ENCODE measurements around the gene IL22RA2. TPM values are rescaled to one million over a fixed set of nuclear protein-coding genes. Genes with fewer than 3 reads are reported as not detected.

IL22RA2 gene
- total RNA-seq, 1 experiment from 2014 or later, result not detected

GRCh38 chr6:137192821-137193220 is 19.4 kb upstream of the IL22RA2 start:
- H3K4me3 ChIP-seq (ENCODE audit: low read depth in 2 of 2, low read length in 2 of 2), result no peak overlapping the region
- intact Hi-C loops (cut with micrococcal nuclease; ENCODE audit: unreplicated experiment), result no loop called here
- TF ChIP-seq SIN3A (IDR thresholded peaks at IDR 0.05; ENCODE audit: borderline replicate concordance, insufficient read depth, low read depth, low read length) (no peak), CTCF (IDR thresholded peaks at IDR 0.05) (peak; percentile 9; the same call in 1 of the 2 replicates), REST (IDR thresholded peaks at IDR 0.05; ENCODE audit: insufficient read depth in 1 of 2, low read depth in 2 of 2, low read length in 1 of 2) (no peak)
- in situ Hi-C loops (cut with HindIII; ENCODE audit: low pct_unique_long_range_greater_than_20kb, low sequenced_read_pairs), result no loop called here
- no peak for DNase-seq (ENCODE audit: low read depth, low spot score)
- ATAC-seq, result no peak
- POLR2A ChIA-PET, result no interaction called here
- H3K27me3 ChIP-seq (ENCODE audit: control insufficient read depth, insufficient read depth, low read length), result no peaks in the 10 kb centered on the region
- no peaks in the 10 kb centered on the region for H3K36me3 ChIP-seq (ENCODE audit: control insufficient read depth, insufficient read depth, low read length)
- CTCF ChIA-PET, result no interaction called here
- H3K27ac ChIP-seq (ENCODE audit: low read length), result no peak overlapping the region
- peaks cover 15% of the 10 kb centered on the region for H3K9me3 ChIP-seq (ENCODE audit: control insufficient read depth, insufficient read depth, low read depth, low read length)
- no peaks in the 10 kb centered on the region for H3K4me1 ChIP-seq (ENCODE audit: control insufficient read depth, insufficient read depth, low read length)
- no TSS peak for BruUV-seq (replicated peaks)

- H3K4me1 ChIP-seq (ENCODE audit: control insufficient read depth, insufficient read depth, low read length), result no peaks in the 10 kb centered on the region
- no TSS peak for BruUV-seq (replicated peaks)
- ChIA-PET POLR2A (no interaction called here), CTCF (no interaction called here)
- intact Hi-C loops (cut with micrococcal nuclease; ENCODE audit: unreplicated experiment), result no loop called here
- no peak for TF ChIP-seq SIN3A (IDR thresholded peaks at IDR 0.05; ENCODE audit: borderline replicate concordance, insufficient read depth, low read depth, low read length)
- TF ChIP-seq TCF7L2 (IDR thresholded peaks at IDR 0.05; ENCODE audit: low read depth, low read length), result no peak
- no peak for TF ChIP-seq POLR2AphosphoS5 (IDR thresholded peaks at IDR 0.05; ENCODE audit: low read depth, low read length)
- TF ChIP-seq REST (IDR thresholded peaks at IDR 0.05; ENCODE audit: insufficient read depth in 1 of 2, low read depth in 2 of 2, low read length in 1 of 2), result no peak
- TF ChIP-seq CTCF (IDR thresholded peaks at IDR 0.05), result no peak
- DNase-seq (ENCODE audit: low read depth, low spot score) (no peak), ATAC-seq (no peak)
- in situ Hi-C loops (cut with HindIII; ENCODE audit: low pct_unique_long_range_greater_than_20kb, low sequenced_read_pairs), result no loop called here
- H3K4me3 ChIP-seq (ENCODE audit: low read depth in 2 of 2, low read length in 2 of 2), result no peak overlapping the region
- peaks cover 20% of the 10 kb centered on the region for H3K9me3 ChIP-seq (ENCODE audit: control insufficient read depth, insufficient read depth, low read depth, low read length)
- H3K27ac ChIP-seq (ENCODE audit: low read length), result no peak overlapping the region
- no peaks in the 10 kb centered on the region for H3K36me3 ChIP-seq (ENCODE audit: control insufficient read depth, insufficient read depth, low read length)
- H3K27me3 ChIP-seq (ENCODE audit: control insufficient read depth, insufficient read depth, low read length), result no peaks in the 10 kb centered on the region
Observed at GRCh38 chr6:137191670-137192069, 18.2 kb upstream of the IL22RA2 start.

Data from Panc1 (cell line).